HUES64 (cell line): ENCODE measurements around the gene RYK. TPM values are rescaled to one million over a fixed set of nuclear protein-coding genes. Genes with fewer than 3 reads are reported as not detected.

ENCODE experiments used
- H3K27ac ChIP-seq: 2 replicates; pipeline ENCODE4 v1.7.0; 2013; ENCODE audit warnings: low read depth, low read length, inconsistent platforms
- H3K27me3 ChIP-seq: 2 replicates; pipeline ENCODE4 v1.6.1; 2013; ENCODE audit warnings: mild to moderate bottlenecking, low read length; ENCODE audit not compliant: insufficient read depth
- H3K36me3 ChIP-seq: 2 replicates; pipeline ENCODE4 v1.6.1; 2013; ENCODE audit warnings: mild to moderate bottlenecking, low read length; ENCODE audit not compliant: insufficient read depth
- H3K4me1 ChIP-seq: 2 replicates; pipeline ENCODE4 v1.6.1; 2013; ENCODE audit warnings: mild to moderate bottlenecking, low read length, moderate library complexity; ENCODE audit not compliant: insufficient read depth
- H3K4me3 ChIP-seq: 2 replicates; pipeline ENCODE4 v1.5.1; 2013; ENCODE audit warnings: mild to moderate bottlenecking, low read length, moderate library complexity
- H3K9ac ChIP-seq: 2 replicates; pipeline ENCODE4 v1.6.1; 2013; ENCODE audit warnings: mild to moderate bottlenecking, low read depth, low read length
- H3K9me3 ChIP-seq: 2 replicates; pipeline ENCODE4 v1.6.1; 2013; ENCODE audit warnings: low read depth, low read length; ENCODE audit not compliant: insufficient read depth
- WGBS: fragments of 150-250, 120-280 bp; methylation state at CpG from one replicate; pipeline ENCODE4 v1.1.7; 2013; ENCODE audit warnings: missing lambda C conversion rate; 5-methylcytosine and 5-hydroxymethylcytosine counted together
- polyA plus RNA-seq, 2 experiments: library from polyadenylated mRNA; stranded (reverse); fragments of 50-300 nt; gene quantifications; one replicate each; pipeline ENCODE4 v1.2.3, GENCODE V29; 2013

Gene RYK
- 44.3 TPM for polyA plus RNA-seq (2013, experiment 1 of 2)
- 45.3 TPM for polyA plus RNA-seq (2013, experiment 2 of 2)

DNA sequence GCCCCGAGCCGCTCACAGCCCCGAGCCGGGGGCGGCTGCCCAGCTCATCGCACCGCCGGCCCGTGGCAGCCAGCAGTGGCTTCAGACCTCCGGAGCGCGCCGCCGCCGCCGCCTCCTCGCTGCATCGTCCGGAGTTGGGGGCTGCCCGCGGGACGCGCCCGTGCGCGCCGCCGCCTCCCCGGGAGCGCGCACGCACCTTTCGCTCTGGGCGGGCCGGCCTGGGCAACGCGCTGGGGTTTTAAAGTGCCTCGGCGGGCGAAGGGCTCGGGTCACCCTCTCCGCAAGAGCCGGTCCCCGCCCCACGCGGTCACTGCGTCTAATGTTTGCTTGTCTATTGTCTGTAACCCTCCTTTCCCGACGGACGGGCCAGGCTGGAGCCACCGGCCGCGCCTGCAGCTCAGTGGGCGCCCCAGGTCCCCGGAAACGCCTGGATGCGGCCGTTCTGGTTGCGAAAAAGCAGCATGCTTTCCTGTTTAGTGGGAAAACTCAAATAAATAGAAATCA is at the start of gene RYK:
Gene RYK (minus strand): TSS at position 143 of the 504 bp plus-strand sequence. CDS start 205 bp downstream, outside the sequence.
- Histone ChIP-seq H3K9ac (peak within 1 kb of the TSS; percentile 76), H3K4me3 (peak within 1 kb of the TSS; percentile 93), H3K27me3 (no peaks in the 10 kb centered on the region), H3K36me3 (no peaks in the 10 kb centered on the region), H3K27ac (peak within 1 kb of the TSS; percentile 82), H3K4me1 (peaks cover 28% of the 10 kb centered on the region), H3K9me3 (no peaks in the 10 kb centered on the region)
- WGBS, result 2% methylated on average over 59 of the region's 59 CpGs

DNA sequence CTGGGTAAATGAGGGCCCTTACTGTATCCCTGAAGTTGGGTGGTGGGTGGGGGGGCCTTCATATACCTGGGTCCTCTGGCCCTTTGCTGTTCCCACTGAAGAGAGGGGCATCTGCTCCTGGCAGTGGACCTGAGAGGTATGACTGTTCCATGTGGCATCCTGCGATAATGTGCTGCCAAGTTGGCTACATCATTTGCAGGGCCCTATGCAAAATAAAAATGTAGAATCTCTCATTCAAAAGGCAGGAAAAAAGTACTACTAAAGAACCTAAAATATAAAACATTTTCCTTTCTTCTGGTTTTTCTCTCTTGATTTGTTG is 49.2 kb upstream of the RYK start:
- no peak overlapping the region for H3K27ac ChIP-seq
- H3K4me1 ChIP-seq, result no peaks in the 10 kb centered on the region
- H3K27me3 ChIP-seq, result no peaks in the 10 kb centered on the region
- no peak overlapping the region for H3K4me3 ChIP-seq
- WGBS, result 90% methylated on average over 1 of the region's 1 CpG
- H3K9ac ChIP-seq, result no peak overlapping the region
- H3K9me3 ChIP-seq, result no peaks in the 10 kb centered on the region
- no peaks in the 10 kb centered on the region for H3K36me3 ChIP-seq

DNA sequence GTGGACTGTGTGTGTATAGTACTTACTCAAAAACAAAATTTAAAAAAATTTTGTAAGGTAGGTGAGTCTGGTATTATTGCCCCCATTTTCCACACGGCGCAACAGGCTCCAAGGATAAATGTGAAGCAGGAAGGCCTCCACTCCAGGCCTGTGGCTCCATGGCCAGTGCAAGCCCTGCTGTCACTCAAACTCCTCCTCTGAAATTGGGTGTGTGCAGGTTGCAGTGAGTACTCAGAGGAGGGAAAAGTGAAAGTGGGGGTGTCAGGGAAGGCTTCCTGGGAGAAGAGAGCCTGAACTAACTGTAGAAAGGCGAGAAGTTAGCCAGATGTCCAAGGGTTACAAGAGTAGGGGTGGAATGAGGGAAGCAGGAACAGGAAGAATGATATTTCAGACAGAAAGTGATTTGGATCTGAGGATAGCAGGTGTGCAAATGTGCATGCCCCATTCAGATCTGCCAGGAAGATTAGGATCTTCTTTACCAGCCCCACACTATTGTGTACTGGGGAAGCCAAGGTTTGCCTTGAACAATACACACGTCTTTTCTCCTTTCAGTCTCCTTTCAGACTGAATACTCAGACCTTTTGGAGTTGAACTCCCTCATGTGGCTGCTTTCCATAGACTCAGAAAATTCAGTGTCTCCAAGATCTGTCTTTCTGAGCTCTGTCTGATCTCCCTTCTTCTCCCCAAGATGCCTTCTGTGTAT is 48.7 kb upstream of the RYK start:
- H3K9ac ChIP-seq, result no peak overlapping the region
- no peaks in the 10 kb centered on the region for H3K9me3 ChIP-seq
- no peak overlapping the region for H3K27ac ChIP-seq
- no peaks in the 10 kb centered on the region for H3K4me1 ChIP-seq
- WGBS, result 77% methylated on average over 4 of the region's 4 CpGs
- no peaks in the 10 kb centered on the region for H3K36me3 ChIP-seq
- H3K27me3 ChIP-seq, result no peaks in the 10 kb centered on the region
- no peak overlapping the region for H3K4me3 ChIP-seq

DNA sequence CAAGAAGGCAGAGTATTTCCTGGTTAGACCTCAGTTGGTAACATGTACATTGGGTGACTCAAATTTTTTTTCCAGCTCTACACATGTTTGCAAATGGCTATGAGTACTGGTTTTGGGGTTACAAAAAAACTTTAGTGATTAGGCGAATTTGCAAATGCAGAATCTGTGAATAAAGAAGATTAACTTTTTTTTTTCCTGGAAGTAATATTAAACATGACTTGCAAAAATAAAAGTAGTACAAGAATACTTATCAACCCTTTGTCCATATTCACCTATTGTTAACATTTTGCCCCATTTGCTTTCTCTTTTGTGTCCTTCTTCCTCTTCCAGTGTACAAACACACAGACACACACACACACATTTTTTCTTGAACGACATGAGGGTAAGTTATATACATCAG is 47.6 kb upstream of the RYK start:
- WGBS, result 100% methylated on average over 1 of the region's 2 CpGs
- Histone ChIP-seq H3K36me3 (no peaks in the 10 kb centered on the region), H3K27me3 (no peaks in the 10 kb centered on the region), H3K4me1 (no peaks in the 10 kb centered on the region), H3K9ac (no peak overlapping the region), H3K27ac (no peak overlapping the region), H3K9me3 (no peaks in the 10 kb centered on the region), H3K4me3 (no peak overlapping the region)

DNA sequence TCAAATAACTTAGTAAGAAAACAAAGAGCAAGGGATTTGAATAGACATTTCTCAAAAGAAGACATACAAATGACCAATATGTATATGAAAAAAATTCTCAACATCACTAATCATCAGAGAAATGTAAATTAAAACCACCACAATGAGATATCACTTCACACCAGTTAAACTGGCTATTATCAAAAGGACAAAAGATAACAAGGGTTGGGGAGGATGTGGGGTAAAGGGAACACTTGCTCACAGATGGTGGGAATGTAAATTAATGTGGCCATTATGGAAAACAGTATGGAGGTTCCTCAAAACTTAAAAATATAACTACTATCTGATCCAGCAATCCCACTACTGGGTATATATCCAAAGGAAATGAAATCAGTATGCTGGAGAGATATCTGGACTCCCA is 46.0 kb upstream of the RYK start:
- no peaks in the 10 kb centered on the region for H3K27me3 ChIP-seq
- no peaks in the 10 kb centered on the region for H3K9me3 ChIP-seq
- H3K4me3 ChIP-seq, result no peak overlapping the region
- H3K4me1 ChIP-seq, result no peaks in the 10 kb centered on the region
- no peaks in the 10 kb centered on the region for H3K36me3 ChIP-seq
- H3K9ac ChIP-seq, result no peak overlapping the region
- H3K27ac ChIP-seq, result no peak overlapping the region

DNA sequence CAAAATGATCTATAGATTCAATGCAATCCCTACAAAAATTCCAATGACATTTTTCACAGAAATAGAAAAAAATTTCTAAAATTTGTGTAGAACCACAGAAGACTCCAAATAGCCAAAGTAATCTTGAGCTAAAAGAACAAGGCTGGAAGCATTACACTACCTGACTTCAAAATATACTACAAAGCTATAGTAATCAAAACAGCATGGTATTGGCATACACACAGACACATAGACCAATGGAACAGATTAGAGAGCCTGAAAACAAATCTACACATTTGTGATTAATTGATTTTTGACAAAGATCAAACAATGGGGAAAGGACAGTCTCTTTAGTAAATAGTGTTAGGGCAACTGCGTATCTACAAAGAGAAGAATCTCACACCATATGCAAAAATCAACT is 45.3 kb upstream of the RYK start:
- no peak overlapping the region for H3K4me3 ChIP-seq
- WGBS, result no CpG with 5 or more reads among the region's 1 CpG

DNA sequence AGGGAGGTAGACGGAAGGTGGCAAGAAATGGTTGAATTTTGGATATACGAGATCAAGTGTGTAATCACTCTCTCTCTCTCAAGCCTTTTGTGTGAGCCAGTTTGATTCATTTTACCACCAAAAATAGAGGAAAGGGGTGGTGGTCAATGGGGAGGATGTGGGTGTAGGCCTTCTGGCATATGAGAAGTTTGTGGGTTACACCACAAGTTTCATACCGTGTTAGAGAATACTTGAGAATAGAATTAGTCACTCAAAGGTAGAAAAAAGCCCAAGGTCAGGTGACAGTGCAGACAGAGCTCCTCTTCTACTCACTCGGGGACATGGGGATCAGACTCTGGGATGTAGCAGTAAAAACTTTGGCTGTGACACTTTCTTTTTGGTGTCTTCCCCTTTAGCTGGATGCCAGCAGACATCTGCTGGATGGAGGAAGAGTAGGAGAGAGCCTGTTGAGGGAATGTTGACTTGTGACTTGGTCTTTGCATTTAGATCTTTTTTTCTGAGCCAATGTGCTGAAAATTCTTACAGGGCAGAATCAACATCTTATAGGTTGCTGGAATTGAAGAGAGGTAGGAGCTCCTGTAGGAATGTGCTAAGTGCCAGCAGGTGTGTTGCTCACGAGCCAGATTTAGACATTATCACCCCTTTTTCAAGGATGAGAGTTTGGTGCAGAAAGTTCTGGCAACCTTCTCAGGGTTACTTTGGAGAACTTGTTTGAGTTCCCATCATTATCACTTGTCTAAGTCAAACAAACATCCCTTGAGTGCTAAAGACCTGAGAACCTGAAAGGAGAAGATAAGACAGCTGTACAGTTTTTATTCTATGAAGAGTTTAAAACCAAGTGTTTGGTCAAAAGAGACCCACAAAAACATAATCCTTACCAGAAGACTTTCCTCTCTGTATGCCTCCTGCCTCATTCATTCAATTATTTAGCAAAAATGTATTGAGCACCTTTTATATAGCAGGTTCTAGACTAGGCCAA is 43.9 kb upstream of the RYK start:
- Histone ChIP-seq H3K27ac (no peak overlapping the region), H3K36me3 (no peaks in the 10 kb centered on the region), H3K9me3 (no peaks in the 10 kb centered on the region), H3K4me1 (no peaks in the 10 kb centered on the region), H3K4me3 (no peak overlapping the region), H3K9ac (no peak overlapping the region), H3K27me3 (no peaks in the 10 kb centered on the region)
- 90% methylated on average over 5 of the region's 5 CpGs for WGBS

More for the DNA sequence above, 45.3 kb upstream of the RYK start:
- Histone ChIP-seq H3K4me1 (no peaks in the 10 kb centered on the region), H3K27ac (no peak overlapping the region), H3K27me3 (no peaks in the 10 kb centered on the region), H3K9ac (no peak overlapping the region), H3K36me3 (no peaks in the 10 kb centered on the region), H3K9me3 (no peaks in the 10 kb centered on the region)

DNA sequence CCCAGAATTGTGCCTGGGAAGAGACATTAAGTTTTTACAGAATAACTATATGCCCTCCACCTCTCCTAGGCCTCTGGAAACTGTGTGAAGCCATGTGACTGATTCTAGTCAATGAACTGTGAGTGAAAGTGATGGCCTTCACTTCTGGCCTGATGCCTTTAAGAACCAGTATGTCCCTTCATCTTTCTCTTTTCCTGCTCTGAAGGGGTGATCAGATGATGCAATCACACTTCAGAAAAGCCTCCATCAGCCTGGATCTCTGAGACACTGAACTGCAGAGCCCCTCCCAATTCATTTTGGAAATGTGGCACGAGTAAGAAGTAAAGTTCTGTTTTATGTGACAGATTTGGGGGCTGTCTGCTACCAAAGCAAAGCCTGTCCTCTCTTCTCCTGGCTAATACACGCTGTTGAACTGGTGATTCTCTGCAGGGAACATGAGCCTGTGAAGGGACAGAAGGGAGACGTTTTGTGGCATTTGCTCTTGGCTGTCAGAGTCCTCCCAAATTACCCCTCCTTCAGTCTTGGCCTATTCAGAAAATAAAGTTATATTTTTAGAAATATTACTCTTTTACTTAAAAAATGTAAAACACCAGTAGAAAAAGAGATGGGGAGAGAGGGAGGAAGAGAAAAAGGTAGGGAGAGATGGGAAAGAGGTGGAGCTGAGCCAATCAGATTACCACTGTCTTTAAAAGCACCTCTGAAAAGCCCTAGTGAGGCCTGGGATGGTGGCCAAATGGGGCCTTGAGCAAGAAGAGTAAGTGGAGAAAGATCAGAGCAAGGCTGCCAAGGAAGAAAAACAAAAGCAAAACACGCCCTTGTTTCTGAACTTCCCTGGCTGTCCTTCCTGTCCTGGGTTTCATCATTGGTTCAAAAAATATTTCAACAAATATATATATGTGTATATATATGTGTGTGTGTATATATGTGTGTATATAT is 40.9 kb upstream of the RYK start:
- no peaks in the 10 kb centered on the region for H3K4me1 ChIP-seq
- no peak overlapping the region for H3K4me3 ChIP-seq
- no peaks in the 10 kb centered on the region for H3K36me3 ChIP-seq
- no peak overlapping the region for H3K9ac ChIP-seq
- WGBS, result 83% methylated on average over 3 of the region's 4 CpGs
- no peaks in the 10 kb centered on the region for H3K9me3 ChIP-seq
- H3K27ac ChIP-seq, result no peak overlapping the region
- H3K27me3 ChIP-seq, result no peaks in the 10 kb centered on the region

DNA sequence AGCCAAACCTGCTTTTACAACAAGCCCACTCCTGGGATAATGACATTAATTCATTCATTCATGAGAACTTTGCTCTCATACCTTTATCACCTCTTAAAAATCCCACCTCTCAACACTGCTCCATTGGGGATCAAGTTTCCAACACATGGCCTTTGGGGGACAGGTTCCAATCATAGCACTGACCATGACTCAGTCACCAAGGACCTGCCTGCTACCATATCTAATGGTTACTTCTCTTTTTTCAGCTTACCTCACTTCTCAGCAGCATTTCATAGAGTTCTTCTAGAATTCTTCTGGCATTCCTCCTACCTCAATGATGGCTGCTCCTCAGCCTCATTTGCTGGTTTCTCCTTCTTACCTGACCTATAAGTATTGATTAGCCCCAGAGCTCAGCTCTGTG is 36.9 kb upstream of the RYK start:
- no peaks in the 10 kb centered on the region for H3K27me3 ChIP-seq

DNA sequence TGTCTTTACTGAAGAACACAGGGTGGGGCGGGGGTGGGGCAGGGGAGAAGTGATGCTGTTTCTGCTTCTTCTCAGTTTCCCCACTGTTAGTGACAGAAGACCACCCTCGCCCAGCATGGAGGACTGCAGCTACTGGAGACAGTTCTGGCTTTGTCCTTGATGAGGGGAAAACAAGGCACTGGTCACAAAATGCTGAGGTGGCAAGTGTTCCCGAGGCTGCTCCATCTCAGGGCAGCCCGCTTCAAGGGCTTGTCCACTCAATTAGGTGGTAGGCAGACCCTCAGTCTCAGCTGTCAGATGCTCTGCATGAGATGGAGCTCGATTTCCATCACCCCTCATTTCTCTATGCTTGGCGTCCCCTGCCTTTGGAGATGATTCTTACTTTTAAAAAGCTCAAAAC is 33.8 kb upstream of the RYK start:
- Histone ChIP-seq H3K9ac (no peak overlapping the region), H3K27ac (no peak overlapping the region), H3K27me3 (no peaks in the 10 kb centered on the region), H3K9me3 (no peaks in the 10 kb centered on the region), H3K4me3 (no peak overlapping the region), H3K4me1 (no peaks in the 10 kb centered on the region), H3K36me3 (no peaks in the 10 kb centered on the region)
- WGBS, result 92% methylated on average over 6 of the region's 6 CpGs

More for the DNA sequence above, 36.9 kb upstream of the RYK start:
- H3K4me3 ChIP-seq, result no peak overlapping the region
- H3K36me3 ChIP-seq, result no peaks in the 10 kb centered on the region
- H3K27ac ChIP-seq, result no peak overlapping the region
- no peak overlapping the region for H3K9ac ChIP-seq
- no peaks in the 10 kb centered on the region for H3K4me1 ChIP-seq
- H3K9me3 ChIP-seq, result no peaks in the 10 kb centered on the region
